ENCODE results near the gene CKLF.

The CKLF gene

GRCh38 chr16:66548868-66549267, 3.5 kb upstream of the CKLF start:
- H3K9me3 ChIP-seq (ENCODE audit: control insufficient read depth, low read depth, low read length) = no peaks in the 10 kb centered on the region
- peaks cover 17% of the 10 kb centered on the region for H3K27me3 ChIP-seq (ENCODE audit: control insufficient read depth, insufficient read depth, low read length)
- no peak overlapping the region for H3K27ac ChIP-seq (ENCODE audit: low read length)
- peaks cover 5% of the 10 kb centered on the region for H3K4me1 ChIP-seq (ENCODE audit: control insufficient read depth, low read depth, low read length)
- H3K36me3 ChIP-seq (ENCODE audit: control insufficient read depth, low read depth, low read length) = no peaks in the 10 kb centered on the region
- H3K4me3 ChIP-seq (ENCODE audit: low read length) = peak overlapping the region; percentile 78
- H3K9ac ChIP-seq (ENCODE audit: low read length) = peak overlapping the region; percentile 81

- Histone ChIP-seq H3K27ac (ENCODE audit: low read length) (peak within 1 kb of the TSS; percentile 29), H3K27me3 (ENCODE audit: control insufficient read depth, insufficient read depth, low read length) (peaks cover 17% of the 10 kb centered on the region), H3K9me3 (ENCODE audit: control insufficient read depth, low read depth, low read length) (no peaks in the 10 kb centered on the region), H3K36me3 (ENCODE audit: control insufficient read depth, low read depth, low read length) (no peaks in the 10 kb centered on the region), H3K4me1 (ENCODE audit: control insufficient read depth, low read depth, low read length) (peaks cover 5% of the 10 kb centered on the region), H3K4me3 (ENCODE audit: low read length) (peak within 1 kb of the TSS; percentile 78), H3K9ac (ENCODE audit: low read length) (peak within 1 kb of the TSS; percentile 81)
Measured at GRCh38 chr16:66549284-66550131, 2.9 kb upstream of the CKLF start, which contains the start of gene TK2. Gene TK2 (minus strand): TSS chr16:66550122. CDS start chr16:66550061, 61 bp downstream.

- H3K27ac ChIP-seq (ENCODE audit: low read length) = no peak overlapping the region
- H3K4me1 ChIP-seq (ENCODE audit: control insufficient read depth, low read depth, low read length) = peaks cover 5% of the 10 kb centered on the region
- no peak overlapping the region for H3K4me3 ChIP-seq (ENCODE audit: low read length)
- no peaks in the 10 kb centered on the region for H3K9me3 ChIP-seq (ENCODE audit: control insufficient read depth, low read depth, low read length)
- H3K27me3 ChIP-seq (ENCODE audit: control insufficient read depth, insufficient read depth, low read length) = peaks cover 17% of the 10 kb centered on the region
- H3K36me3 ChIP-seq (ENCODE audit: control insufficient read depth, low read depth, low read length) = peaks cover 2% of the 10 kb centered on the region
- no peak overlapping the region for H3K9ac ChIP-seq (ENCODE audit: low read length)
Measured at GRCh38 chr16:66551348-66551759, 1.0 kb upstream of the CKLF start.

GRCh38 chr16:66551788-66552285, 539 bp upstream of the CKLF start:
- H3K36me3 ChIP-seq (ENCODE audit: control insufficient read depth, low read depth, low read length) = peaks cover 2% of the 10 kb centered on the region
- H3K27ac ChIP-seq (ENCODE audit: low read length) = no peak overlapping the region
- H3K4me3 ChIP-seq (ENCODE audit: low read length) = peak overlapping the region; percentile 43
- no peaks in the 10 kb centered on the region for H3K9me3 ChIP-seq (ENCODE audit: control insufficient read depth, low read depth, low read length)
- H3K9ac ChIP-seq (ENCODE audit: low read length) = peak overlapping the region; percentile 5
- H3K4me1 ChIP-seq (ENCODE audit: control insufficient read depth, low read depth, low read length) = peaks cover 5% of the 10 kb centered on the region
- peaks cover 17% of the 10 kb centered on the region for H3K27me3 ChIP-seq (ENCODE audit: control insufficient read depth, insufficient read depth, low read length)

GRCh38 chr16:66553223-66553622, 847 bp downstream of the CKLF start:
- peak overlapping the region; percentile 43 for H3K4me3 ChIP-seq (ENCODE audit: low read length)
- no peak overlapping the region for H3K9ac ChIP-seq (ENCODE audit: low read length)
- peaks cover 17% of the 10 kb centered on the region for H3K27me3 ChIP-seq (ENCODE audit: control insufficient read depth, insufficient read depth, low read length)
- H3K36me3 ChIP-seq (ENCODE audit: control insufficient read depth, low read depth, low read length) = peaks cover 2% of the 10 kb centered on the region
- H3K9me3 ChIP-seq (ENCODE audit: control insufficient read depth, low read depth, low read length) = no peaks in the 10 kb centered on the region
- H3K4me1 ChIP-seq (ENCODE audit: control insufficient read depth, low read depth, low read length) = peaks cover 5% of the 10 kb centered on the region
- no peak overlapping the region for H3K27ac ChIP-seq (ENCODE audit: low read length)

GRCh38 chr16:66554021-66554420, 1.6 kb downstream of the CKLF start:
- H3K4me3 ChIP-seq (ENCODE audit: low read length) = no peak overlapping the region
- H3K27me3 ChIP-seq (ENCODE audit: control insufficient read depth, insufficient read depth, low read length) = peaks cover 17% of the 10 kb centered on the region
- no peak overlapping the region for H3K27ac ChIP-seq (ENCODE audit: low read length)
- H3K36me3 ChIP-seq (ENCODE audit: control insufficient read depth, low read depth, low read length) = peaks cover 2% of the 10 kb centered on the region
- H3K9me3 ChIP-seq (ENCODE audit: control insufficient read depth, low read depth, low read length) = no peaks in the 10 kb centered on the region
- H3K4me1 ChIP-seq (ENCODE audit: control insufficient read depth, low read depth, low read length) = peaks cover 5% of the 10 kb centered on the region
- no peak overlapping the region for H3K9ac ChIP-seq (ENCODE audit: low read length)

- Histone ChIP-seq H3K9ac (ENCODE audit: low read length) (no peak overlapping the region), H3K27me3 (ENCODE audit: control insufficient read depth, insufficient read depth, low read length) (peaks cover 17% of the 10 kb centered on the region), H3K27ac (ENCODE audit: low read length) (no peak overlapping the region), H3K4me1 (ENCODE audit: control insufficient read depth, low read depth, low read length) (peaks cover 5% of the 10 kb centered on the region), H3K4me3 (ENCODE audit: low read length) (no peak overlapping the region), H3K36me3 (ENCODE audit: control insufficient read depth, low read depth, low read length) (peaks cover 2% of the 10 kb centered on the region), H3K9me3 (ENCODE audit: control insufficient read depth, low read depth, low read length) (no peaks in the 10 kb centered on the region)
Measured at GRCh38 chr16:66554495-66554894, 2.1 kb downstream of the CKLF start.

- H3K4me1 ChIP-seq (ENCODE audit: control insufficient read depth, low read depth, low read length) = no peaks in the 10 kb centered on the region
Measured at GRCh38 chr16:66560107-66560506, 7.7 kb downstream of the CKLF start.

GRCh38 chr16:66561381-66562080, 9.2 kb downstream of the CKLF start:
- H3K27ac ChIP-seq (ENCODE audit: low read length) = no peak overlapping the region
- no peaks in the 10 kb centered on the region for H3K9me3 ChIP-seq (ENCODE audit: control insufficient read depth, low read depth, low read length)
- no peak overlapping the region for H3K4me3 ChIP-seq (ENCODE audit: low read length)
- no peaks in the 10 kb centered on the region for H3K27me3 ChIP-seq (ENCODE audit: control insufficient read depth, insufficient read depth, low read length)
- no peaks in the 10 kb centered on the region for H3K4me1 ChIP-seq (ENCODE audit: control insufficient read depth, low read depth, low read length)
- peaks cover 3% of the 10 kb centered on the region for H3K36me3 ChIP-seq (ENCODE audit: control insufficient read depth, low read depth, low read length)
- no peak overlapping the region for H3K9ac ChIP-seq (ENCODE audit: low read length)

More at GRCh38 chr16:66560107-66560506, 7.7 kb downstream of the CKLF start:
- H3K27me3 ChIP-seq (ENCODE audit: control insufficient read depth, insufficient read depth, low read length) = no peaks in the 10 kb centered on the region
- no peak overlapping the region for H3K27ac ChIP-seq (ENCODE audit: low read length)
- no peak overlapping the region for H3K4me3 ChIP-seq (ENCODE audit: low read length)
- H3K9ac ChIP-seq (ENCODE audit: low read length) = no peak overlapping the region
- peaks cover 5% of the 10 kb centered on the region for H3K36me3 ChIP-seq (ENCODE audit: control insufficient read depth, low read depth, low read length)
- no peaks in the 10 kb centered on the region for H3K9me3 ChIP-seq (ENCODE audit: control insufficient read depth, low read depth, low read length)

- H3K4me3 ChIP-seq (ENCODE audit: low read length) = no peak overlapping the region
- no peak overlapping the region for H3K9ac ChIP-seq (ENCODE audit: low read length)
- H3K27me3 ChIP-seq (ENCODE audit: control insufficient read depth, insufficient read depth, low read length) = no peaks in the 10 kb centered on the region
- H3K27ac ChIP-seq (ENCODE audit: low read length) = no peak overlapping the region
- H3K9me3 ChIP-seq (ENCODE audit: control insufficient read depth, low read depth, low read length) = no peaks in the 10 kb centered on the region
- no peaks in the 10 kb centered on the region for H3K4me1 ChIP-seq (ENCODE audit: control insufficient read depth, low read depth, low read length)
- peaks cover 3% of the 10 kb centered on the region for H3K36me3 ChIP-seq (ENCODE audit: control insufficient read depth, low read depth, low read length)
Measured at GRCh38 chr16:66562409-66562808, 10.0 kb downstream of the CKLF start.

- Histone ChIP-seq H3K27me3 (ENCODE audit: control insufficient read depth, insufficient read depth, low read length) (no peaks in the 10 kb centered on the region), H3K9ac (ENCODE audit: low read length) (no peak overlapping the region), H3K9me3 (ENCODE audit: control insufficient read depth, low read depth, low read length) (no peaks in the 10 kb centered on the region), H3K4me3 (ENCODE audit: low read length) (no peak overlapping the region), H3K4me1 (ENCODE audit: control insufficient read depth, low read depth, low read length) (no peaks in the 10 kb centered on the region), H3K36me3 (ENCODE audit: control insufficient read depth, low read depth, low read length) (peaks cover 3% of the 10 kb centered on the region), H3K27ac (ENCODE audit: low read length) (no peak overlapping the region)
Measured at GRCh38 chr16:66562986-66563385, 10.6 kb downstream of the CKLF start.
